Measurements from ENCODE around the gene CATSPERZ. TPM values are rescaled to one million over a fixed set of nuclear protein-coding genes. Genes with fewer than 3 reads are reported as not detected.

CATSPERZ gene
- total and polyA plus RNA-seq, 2 of the 8 experiments (the other 6 are each of a cell fraction or from before 2014, with no cell fraction given) = 0.77 TPM; not detected in 1

DNA sequence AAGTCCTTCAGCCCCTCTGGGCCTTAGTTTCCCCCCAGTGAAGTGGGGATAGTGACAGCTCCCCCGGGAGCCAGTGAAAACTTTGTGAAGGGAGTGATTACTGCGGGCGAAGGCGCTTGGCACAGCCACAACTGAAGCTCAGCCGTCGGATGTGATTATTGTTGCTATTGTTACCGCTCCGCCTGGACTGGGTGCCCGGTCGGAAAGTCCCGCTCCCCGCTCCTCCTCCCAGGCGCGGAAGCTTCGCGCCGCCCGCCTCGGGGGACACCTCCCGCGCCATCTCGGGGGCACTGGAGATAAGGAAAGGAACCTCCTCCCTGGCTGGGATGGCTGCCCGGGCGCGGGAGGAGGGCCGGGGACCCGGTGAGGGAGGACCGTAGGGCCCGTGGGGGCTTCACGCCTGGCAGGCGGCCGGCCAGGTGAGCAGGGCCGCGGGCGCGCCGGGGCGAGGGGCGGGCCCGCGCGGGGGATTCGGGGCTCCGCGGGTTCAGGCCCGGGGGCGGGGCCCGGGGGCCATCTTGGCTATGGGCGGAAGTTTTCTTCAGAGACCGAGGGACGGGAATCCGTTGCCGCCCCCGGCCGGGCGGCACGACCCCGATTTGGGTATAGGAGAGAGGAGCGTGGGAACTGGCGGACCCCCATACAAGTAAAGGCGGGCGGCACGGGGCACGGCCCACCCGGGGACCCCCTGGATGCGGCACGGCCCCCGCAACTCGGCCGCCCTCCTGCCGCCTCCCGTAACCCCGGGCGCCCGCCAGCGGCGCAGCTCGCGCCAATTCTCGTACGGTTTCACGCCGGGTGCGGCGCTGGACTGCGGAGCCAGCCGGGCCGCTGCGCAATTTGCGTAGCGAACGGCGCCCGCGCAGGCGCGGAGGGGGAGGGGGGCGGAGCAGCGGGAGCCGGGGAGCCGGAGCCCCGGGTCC is 14.9 kb upstream of the CATSPERZ start, which contains the start of gene GPR137:
TSS of gene GPR137 (plus strand) at position 887 of the 923 bp plus-strand sequence. CDS start 677 bp downstream, outside the sequence.
- ChIA-PET POLR2A (ENCODE audit: partially characterized antibody) (interaction anchor here (0.6 to 9.5 kb wide), 13 partner anchors 10 to 78 kb away, joined by 3 to 79 read pairs (median 5); partner anchors contain the start of genes CATSPERZ, ESRRA, FERMT3 and PPP1R14B), CTCF (ENCODE audit: partially characterized antibody) (interaction anchor here (1.5 to 11.4 kb wide), 5 partner anchors 11 to 56 kb away, joined by 4 to 134 read pairs (median 10); partner anchors contain the start of genes CATSPERZ and ESRRA)
- Histone ChIP-seq H3K79me2 (ENCODE audit: control insufficient read depth in 1 of 2, insufficient read depth in 2 of 2, low read length in 2 of 2) (no peaks in the 10 kb centered on the region), H4K20me1 (replicated peaks in 1 of 2; ENCODE audit: control insufficient read depth in 1 of 2, insufficient read depth in 2 of 2, low read length in 2 of 2) (peaks cover 0 to 6% of the 10 kb centered on the region in 2 experiments), H3K4me1 (replicated peaks in 1 of 4; ENCODE audit: control insufficient read depth in 3 of 4, insufficient read depth in 4 of 4, low read length in 3 of 4) (peaks cover 0 to 8% (median 4%) of the 10 kb centered on the region in 4 experiments; a peak in 4 of 7 replicates), H3K9me3 (ENCODE audit: insufficient read depth in 2 of 2, low read depth in 1 of 2, low read length in 1 of 2) (no peaks in the 10 kb centered on the region), H2BK120ac (replicated peaks; ENCODE audit: low read depth, low read length) (no peak within 1 kb of the TSS), H3K4me2 (ENCODE audit: insufficient read depth in 1 of 2, low read depth in 2 of 2, low read length in 2 of 2) (peak within 1 kb of the TSS; percentile 59 to 96), H4K91ac (replicated peaks; ENCODE audit: insufficient read length, low read length) (peak within 1 kb of the TSS; percentile 9), H3K4me3 (ENCODE audit: extremely low read depth in 1 of 4, insufficient read depth in 2 of 4, low read depth in 3 of 4, low read length in 4 of 4) (peak within 1 kb of the TSS; percentile 49 to 70 (median 69)), H3K23ac (ENCODE audit: insufficient read length) (no peak within 1 kb of the TSS), H3K9ac (replicated peaks in 1 of 4; ENCODE audit: extremely low read depth in 1 of 4, low read depth in 3 of 4, low read length in 3 of 4) (peak within 1 kb of the TSS in 3 of 4 experiments; percentile 6 to 32 (median 20); a peak in 3 of 7 replicates), H2AFZ (ENCODE audit: low read length) (no peak within 1 kb of the TSS), H4K8ac (ENCODE audit: extremely low read depth, insufficient read depth, low read length) (peak within 1 kb of the TSS; percentile 81), H3K56ac (replicated peaks; ENCODE audit: insufficient read length, low read depth, low read length) (peak within 1 kb of the TSS; percentile 17), H2BK5ac (ENCODE audit: low read depth, low read length) (no peak within 1 kb of the TSS), H4K5ac (ENCODE audit: insufficient read length, low read depth, low read length) (no peak within 1 kb of the TSS), H3K27me3 (replicated peaks in 1 of 4; ENCODE audit: control insufficient read depth in 3 of 4, extremely low read depth in 1 of 4, insufficient read depth in 3 of 4, low read length in 3 of 4) (peaks cover 2 to 12% (median 11%) of the 10 kb centered on the region in 4 experiments; a peak in 6 of 7 replicates), H3K18ac (ENCODE audit: extremely low read depth, low read length) (peak within 1 kb of the TSS; percentile 48), H3K79me1 (ENCODE audit: low read depth, low read length) (no peaks in the 10 kb centered on the region), H3K27ac (ENCODE audit: low read depth, low read length) (no peak within 1 kb of the TSS), H2AK5ac (ENCODE audit: low read depth, low read length) (no peak within 1 kb of the TSS), H2BK15ac (ENCODE audit: low read length) (no peak within 1 kb of the TSS; the same call in 1 of the 2 replicates), H3K36me3 (ENCODE audit: control insufficient read depth in 2 of 4, insufficient read depth in 4 of 4, low read length in 3 of 4) (no peaks in the 10 kb centered on the region), H3K4ac (replicated peaks; ENCODE audit: insufficient read length, low read depth, low read length) (peak within 1 kb of the TSS; percentile 13), H3K14ac (ENCODE audit: insufficient read length) (no peak within 1 kb of the TSS), H3K23me2 (ENCODE audit: low read depth, low read length) (peaks cover 10% of the 10 kb centered on the region; the same call in 1 of the 2 replicates), H2BK12ac (ENCODE audit: low read depth, low read length) (no peak within 1 kb of the TSS), H2BK20ac (ENCODE audit: low read length) (no peak within 1 kb of the TSS)
- DNase-seq (ENCODE audit: low read depth in 1 of 2, low spot score in 2 of 2) = peak in 1 of 2 experiments; percentile 98
- no peak for FAIRE-seq
- WGBS, 2 experiments (ENCODE audit: extremely low coverage in 1 of 2, insufficient coverage in 1 of 2, insufficient read length in 1 of 2, insufficient replicate concordance in 2 of 2, low coverage in 1 of 2, low lambda C conversion rate in 2 of 2, missing lambda C conversion rate in 1 of 2) = 1% methylated on average over 55 of the region's 102 CpGs; no CpG with 5 or more reads in 1 of the 2 experiments
- TF ChIP-seq SAP30 (IDR thresholded peaks at IDR 0.05; ENCODE audit: insufficient read depth, insufficient replicate concordance, low read length) (peak; percentile 47), RBBP5 (IDR thresholded peaks at IDR 0.05; ENCODE audit: borderline replicate concordance, low read depth, low read length) (peak; percentile 36; the same call in 1 of the 2 replicates), JUN (IDR thresholded peaks at IDR 0.05; ENCODE audit: low read depth, low read length) (no peak), SP1 (IDR thresholded peaks at IDR 0.05; ENCODE audit: low read depth, low read length) (no peak), POLR2A (IDR thresholded peaks at IDR 0.05; ENCODE audit: control extremely low read depth in 1 of 2, low read depth in 2 of 2, low read length in 2 of 2) (no peak), CREB1 (IDR thresholded peaks at IDR 0.05) (0 out of 2 replicates have a peak, but pooled peaks have one; percentile 19), EGR1 (IDR thresholded peaks at IDR 0.05; ENCODE audit: borderline replicate concordance, low read depth, low read length) (0 out of 2 replicates have a peak, but pooled peaks have one; percentile 9), CBX5 (IDR thresholded peaks at IDR 0.05; ENCODE audit: low read depth, low read length) (no peak), GTF2F1 (IDR thresholded peaks at IDR 0.05; ENCODE audit: borderline replicate concordance, low read depth, low read length) (no peak), CHD2 (IDR thresholded peaks at IDR 0.05; ENCODE audit: low read length) (no peak)
- TF ChIP-seq, protein P1, sequence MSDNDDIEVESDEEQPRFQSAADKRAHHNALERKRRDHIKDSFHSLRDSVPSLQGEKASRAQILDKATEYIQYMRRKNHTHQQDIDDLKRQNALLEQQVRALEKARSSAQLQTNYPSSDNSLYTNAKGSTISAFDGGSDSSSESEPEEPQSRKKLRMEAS (IDR thresholded peaks at IDR 0.05) = no peak
